ENCODE results near the gene MLC1.

Gene MLC1

DNA sequence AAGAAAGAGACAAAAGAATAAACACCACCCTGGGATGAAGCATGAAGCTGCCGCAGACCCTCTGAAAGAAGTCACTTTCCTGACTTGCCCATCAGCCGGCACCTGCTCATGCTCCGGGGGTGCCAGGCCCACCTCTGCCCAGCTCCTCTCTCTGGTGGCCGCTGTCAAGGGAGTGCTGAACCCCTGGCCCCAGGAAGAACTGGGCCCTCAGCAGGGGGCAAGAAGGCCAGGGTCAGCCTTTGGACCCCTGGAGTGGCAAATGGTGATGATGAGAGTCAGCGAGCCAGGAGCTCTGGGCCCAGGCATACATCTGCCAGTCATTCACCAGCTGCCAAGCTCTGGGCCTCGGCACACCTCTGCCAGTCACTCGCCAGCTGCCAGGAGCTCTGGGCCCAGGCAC is 44.5 kb downstream of the MLC1 start:
- no peak for DNase-seq (ENCODE audit: low spot score)
- in situ Hi-C loops (cut with MboI; ENCODE audit: low pct_unique_long_range_greater_than_20kb, low sequenced_read_pairs, unreplicated experiment) = loop anchor here (25.0 kb wide), 2 partner anchors 103 to 278 kb away; no protein-coding TSS in a partner anchor
- no peak for TF ChIP-seq CTCF (IDR thresholded peaks at IDR 0.05; ENCODE audit: extremely low read depth, insufficient read depth, missing control alignments)

- no peak for DNase-seq (ENCODE audit: low spot score)
- in situ Hi-C loops (cut with MboI; ENCODE audit: low pct_unique_long_range_greater_than_20kb, low sequenced_read_pairs, unreplicated experiment) = loop anchor here (25.0 kb wide), 2 partner anchors 103 to 278 kb away; no protein-coding TSS in a partner anchor
Observed at GRCh38 chr22:50039669-50040443, 45.4 kb downstream of the MLC1 start.

GRCh38 chr22:50035976-50036724 is 49.1 kb downstream of the MLC1 start:
- DNase-seq (ENCODE audit: low spot score) = no peak
- in situ Hi-C loops (cut with MboI; ENCODE audit: low pct_unique_long_range_greater_than_20kb, low sequenced_read_pairs, unreplicated experiment) = loop anchor here (25.0 kb wide), 2 partner anchors 99 to 274 kb away; no protein-coding TSS in a partner anchor
- no peak for TF ChIP-seq CTCF (IDR thresholded peaks at IDR 0.05; ENCODE audit: extremely low read depth, insufficient read depth, missing control alignments)

More at GRCh38 chr22:50039669-50040443, 45.4 kb downstream of the MLC1 start:
- no peak for TF ChIP-seq CTCF (IDR thresholded peaks at IDR 0.05; ENCODE audit: extremely low read depth, insufficient read depth, missing control alignments)

DNA sequence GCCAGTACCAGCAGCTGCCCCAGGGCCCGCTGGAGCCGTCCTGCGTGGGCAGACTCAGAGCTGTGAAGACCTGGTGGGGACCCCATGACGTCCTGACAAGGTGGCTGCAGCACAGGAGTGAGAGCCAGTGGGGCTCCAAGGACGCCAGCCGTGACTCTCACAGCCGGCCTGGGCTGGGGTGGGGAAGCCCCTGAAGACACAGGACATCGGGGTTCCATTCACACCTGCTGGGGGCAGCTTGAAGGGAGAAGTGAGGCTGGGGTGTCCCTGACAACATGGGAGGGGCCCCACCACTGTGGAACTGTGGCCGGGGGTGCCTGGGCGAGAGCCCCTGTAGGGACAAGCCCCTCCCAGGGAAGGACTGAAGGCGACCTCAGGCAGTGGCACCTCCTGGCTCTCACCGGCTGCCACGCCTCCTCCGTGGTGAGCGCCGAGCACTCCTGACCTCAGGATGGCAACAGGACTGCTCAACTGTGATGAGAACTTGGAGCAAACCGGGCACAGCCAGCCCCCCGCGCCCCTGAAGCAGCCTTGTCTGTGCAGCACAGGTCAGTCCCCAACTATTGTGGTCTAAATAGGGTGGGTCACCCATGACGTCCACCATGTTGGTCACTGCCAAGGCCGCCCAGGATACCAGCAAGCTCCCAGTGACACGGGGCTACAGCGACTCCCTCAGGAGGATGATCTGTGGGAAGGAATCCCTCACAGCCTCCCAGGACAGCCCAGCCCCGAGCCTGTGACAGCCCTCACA is 49.9 kb downstream of the MLC1 start:
- TF ChIP-seq CTCF (IDR thresholded peaks at IDR 0.05; ENCODE audit: extremely low read depth, insufficient read depth, missing control alignments) = no peak

GRCh38 chr22:50034126-50035081 is 50.8 kb downstream of the MLC1 start:
- in situ Hi-C loops (cut with MboI; ENCODE audit: low pct_unique_long_range_greater_than_20kb, low sequenced_read_pairs, unreplicated experiment) = loop anchor here (25.0 kb wide), 2 partner anchors 97 to 272 kb away; no protein-coding TSS in a partner anchor
- DNase-seq (ENCODE audit: low spot score) = no peak
- TF ChIP-seq CTCF (IDR thresholded peaks at IDR 0.05; ENCODE audit: extremely low read depth, insufficient read depth, missing control alignments) = no peak

More for the DNA sequence above, 49.9 kb downstream of the MLC1 start:
- in situ Hi-C loops (cut with MboI; ENCODE audit: low pct_unique_long_range_greater_than_20kb, low sequenced_read_pairs, unreplicated experiment) = loop anchor here (25.0 kb wide), 2 partner anchors 98 to 273 kb away; no protein-coding TSS in a partner anchor
- DNase-seq (ENCODE audit: low spot score) = no peak
